NCI-H69 (cell line): Measurements from ENCODE around the gene SETBP1.

Experiments used
- DNase-seq: peaks from one replicate; lab custom pipeline; 2025; lab: John Stamatoyannopoulos, UW

Gene SETBP1

DNA sequence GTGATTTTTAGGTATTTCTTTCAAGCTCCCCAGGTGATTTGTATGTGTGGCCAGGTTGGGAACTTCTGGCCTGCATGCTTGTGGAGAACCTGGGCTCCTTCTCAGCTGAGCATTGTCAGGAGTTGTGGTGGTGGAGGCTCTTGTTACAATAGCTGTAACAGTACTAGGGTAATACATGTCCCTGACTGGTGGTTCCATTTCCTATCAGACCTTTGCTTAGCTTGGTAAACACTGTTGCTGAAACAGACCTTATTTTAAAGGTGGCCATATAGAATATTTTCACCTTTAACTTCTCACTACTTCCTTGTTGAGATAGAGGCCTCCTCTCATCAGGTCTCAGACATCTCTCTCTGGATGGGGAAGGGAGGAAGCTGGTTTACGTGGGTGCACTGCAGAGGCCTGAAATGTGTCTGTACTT lies 79.2 kb downstream of the SETBP1 start:
- DNase-seq = no peak

DNA sequence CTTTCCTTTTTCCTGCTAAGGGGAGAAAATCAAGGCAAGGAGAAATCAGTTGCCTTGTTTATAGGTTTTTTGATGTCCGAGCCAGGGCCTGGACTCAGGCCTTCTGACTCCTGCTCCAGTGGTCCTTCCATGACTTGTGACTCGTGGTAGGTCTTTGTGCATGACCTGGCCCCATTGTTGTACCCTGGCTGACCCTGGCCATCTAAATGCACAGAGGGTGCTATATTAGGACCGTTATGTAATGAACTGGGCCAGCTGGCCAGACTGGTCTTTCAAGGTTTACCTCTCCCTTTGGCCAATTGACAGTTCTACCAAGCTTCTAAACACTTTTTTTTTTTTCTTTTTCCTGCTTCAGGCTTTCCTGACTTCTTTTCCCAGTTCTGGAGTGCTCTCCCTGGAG lies 81.1 kb downstream of the SETBP1 start:
- no peak for DNase-seq

DNA sequence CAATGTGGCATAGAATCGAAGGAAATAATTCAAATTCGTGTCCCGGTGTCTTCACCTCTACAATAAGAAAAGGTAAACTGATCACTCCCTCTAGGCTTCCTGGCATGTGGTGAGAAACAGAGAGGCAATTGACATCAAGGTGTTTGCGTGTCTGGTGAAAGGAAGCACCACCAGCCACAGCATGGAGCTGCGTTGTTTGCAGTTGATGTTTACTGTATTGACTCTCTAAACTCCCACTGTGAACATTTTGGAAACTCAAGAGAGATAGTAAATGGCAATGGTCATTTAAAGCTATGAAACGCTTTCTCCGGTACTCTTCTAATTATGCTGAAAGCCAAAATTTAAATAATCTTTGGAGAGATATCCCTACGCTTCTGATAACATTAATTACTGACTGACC lies 82.6 kb downstream of the SETBP1 start:
- DNase-seq = no peak

DNA sequence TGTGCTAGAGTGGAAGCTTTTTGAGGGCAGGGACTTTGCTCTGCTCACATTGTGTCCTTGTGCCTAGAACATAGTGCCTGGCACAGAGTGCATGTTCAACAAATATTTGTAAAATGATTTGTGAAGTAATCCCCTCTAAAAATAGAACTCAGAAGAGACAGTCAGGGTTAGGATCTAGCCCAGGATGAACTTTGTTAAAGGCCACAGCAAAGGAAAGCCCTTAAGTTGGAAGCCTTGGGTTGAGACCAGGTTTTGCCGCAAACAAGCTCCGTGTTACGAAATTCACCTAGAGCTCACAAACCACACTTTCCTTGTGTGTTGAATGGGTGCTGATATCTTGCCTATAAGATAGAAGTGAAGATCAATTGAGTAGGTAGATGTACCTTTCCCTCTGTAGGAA lies 84.2 kb downstream of the SETBP1 start:
- DNase-seq = no peak

DNA sequence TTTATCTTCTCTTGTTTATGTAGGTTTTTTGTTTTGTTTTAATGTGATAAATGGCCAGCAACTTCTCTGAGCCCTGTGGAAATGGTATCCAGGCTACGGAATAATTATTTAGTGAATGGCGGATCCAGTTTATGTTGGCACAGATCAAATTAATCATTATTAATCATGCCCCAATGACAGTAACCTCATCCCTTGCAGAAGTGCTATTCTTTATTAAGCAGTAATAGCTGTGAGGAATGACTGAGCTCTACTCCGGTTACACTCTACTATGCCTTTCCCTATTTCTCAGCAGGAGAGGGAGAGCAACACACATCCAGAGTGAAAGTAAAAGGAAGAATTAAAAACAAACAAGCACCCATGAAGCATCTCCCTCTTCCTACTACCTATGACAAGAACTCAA lies 84.8 kb downstream of the SETBP1 start:
- DNase-seq = peak; percentile 52

DNA sequence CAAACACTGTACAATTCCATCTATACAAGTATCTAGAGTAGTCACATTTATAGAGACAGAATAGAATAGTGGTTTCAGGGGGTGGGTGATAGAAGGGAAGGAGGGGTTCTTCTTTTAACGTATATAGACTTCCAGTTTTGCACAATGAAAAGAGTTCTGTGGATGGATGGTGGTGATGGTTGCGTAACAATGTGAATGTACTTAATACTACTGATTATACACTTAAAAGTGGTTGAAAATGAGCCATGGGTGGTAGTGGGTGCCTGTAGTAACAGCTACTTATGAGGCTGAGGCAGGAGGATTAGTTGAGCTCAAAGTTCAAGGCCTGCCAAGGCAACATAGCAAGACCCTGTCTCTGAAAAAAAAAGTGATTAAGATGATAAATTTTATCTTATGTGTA lies 85.8 kb downstream of the SETBP1 start:
- DNase-seq = no peak

DNA sequence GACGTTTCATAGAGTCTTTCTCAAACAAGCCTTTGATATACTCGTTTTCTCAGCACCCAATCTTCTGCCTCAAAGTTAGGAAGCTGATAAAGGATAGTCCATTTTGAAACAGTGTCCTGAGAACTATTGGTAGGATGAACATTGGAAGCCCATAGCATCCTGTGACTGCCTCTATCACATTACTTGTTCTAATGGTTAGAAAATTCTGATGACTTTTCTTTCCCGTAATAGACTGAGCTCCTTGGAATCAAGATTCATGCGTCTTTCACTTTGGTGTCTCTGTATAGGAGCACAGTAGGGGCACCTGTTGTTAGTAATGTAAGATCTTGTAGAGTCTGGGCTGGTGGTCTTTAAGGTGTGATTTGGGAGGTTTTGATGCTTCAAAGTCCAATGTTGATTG lies 87.1 kb downstream of the SETBP1 start:
- DNase-seq = no peak

DNA sequence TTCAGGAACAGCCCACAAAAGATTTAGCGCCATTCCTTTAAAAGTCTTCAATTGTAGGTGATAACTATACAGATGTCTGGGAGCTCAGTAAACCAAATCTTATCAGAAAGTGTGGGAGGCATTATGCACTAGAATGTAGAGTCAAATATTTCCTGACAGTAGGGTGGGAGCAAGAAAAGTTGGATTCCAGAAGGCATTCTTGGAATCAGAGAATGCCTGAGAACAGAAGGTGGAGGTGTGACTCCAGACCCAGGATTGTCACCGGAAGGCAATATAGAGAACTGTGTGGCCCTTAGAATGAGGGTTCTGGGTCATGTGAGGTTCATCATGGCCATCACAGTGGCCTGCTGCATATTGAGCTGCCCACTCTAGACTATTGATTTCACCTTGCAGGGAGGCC lies 90.0 kb downstream of the SETBP1 start:
- DNase-seq = no peak

DNA sequence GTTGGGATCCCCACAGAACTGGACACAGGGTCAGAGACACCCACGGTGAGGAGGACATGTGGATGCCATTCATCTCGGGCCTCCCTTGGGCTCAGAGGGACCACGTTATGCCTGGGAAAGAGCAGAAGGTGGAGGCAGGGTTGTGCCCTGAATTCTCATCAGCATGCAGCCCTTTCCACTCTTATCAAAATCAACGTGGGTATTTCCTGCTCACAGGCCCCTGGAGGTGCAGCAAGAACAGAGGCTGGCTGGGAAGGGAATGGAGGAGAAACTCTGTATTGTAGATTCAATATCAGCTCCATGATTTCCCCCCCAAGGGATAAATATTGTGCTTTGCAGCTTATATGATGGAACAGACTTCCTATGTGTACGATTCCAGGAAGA lies 90.9 kb downstream of the SETBP1 start:
- no peak for DNase-seq

DNA sequence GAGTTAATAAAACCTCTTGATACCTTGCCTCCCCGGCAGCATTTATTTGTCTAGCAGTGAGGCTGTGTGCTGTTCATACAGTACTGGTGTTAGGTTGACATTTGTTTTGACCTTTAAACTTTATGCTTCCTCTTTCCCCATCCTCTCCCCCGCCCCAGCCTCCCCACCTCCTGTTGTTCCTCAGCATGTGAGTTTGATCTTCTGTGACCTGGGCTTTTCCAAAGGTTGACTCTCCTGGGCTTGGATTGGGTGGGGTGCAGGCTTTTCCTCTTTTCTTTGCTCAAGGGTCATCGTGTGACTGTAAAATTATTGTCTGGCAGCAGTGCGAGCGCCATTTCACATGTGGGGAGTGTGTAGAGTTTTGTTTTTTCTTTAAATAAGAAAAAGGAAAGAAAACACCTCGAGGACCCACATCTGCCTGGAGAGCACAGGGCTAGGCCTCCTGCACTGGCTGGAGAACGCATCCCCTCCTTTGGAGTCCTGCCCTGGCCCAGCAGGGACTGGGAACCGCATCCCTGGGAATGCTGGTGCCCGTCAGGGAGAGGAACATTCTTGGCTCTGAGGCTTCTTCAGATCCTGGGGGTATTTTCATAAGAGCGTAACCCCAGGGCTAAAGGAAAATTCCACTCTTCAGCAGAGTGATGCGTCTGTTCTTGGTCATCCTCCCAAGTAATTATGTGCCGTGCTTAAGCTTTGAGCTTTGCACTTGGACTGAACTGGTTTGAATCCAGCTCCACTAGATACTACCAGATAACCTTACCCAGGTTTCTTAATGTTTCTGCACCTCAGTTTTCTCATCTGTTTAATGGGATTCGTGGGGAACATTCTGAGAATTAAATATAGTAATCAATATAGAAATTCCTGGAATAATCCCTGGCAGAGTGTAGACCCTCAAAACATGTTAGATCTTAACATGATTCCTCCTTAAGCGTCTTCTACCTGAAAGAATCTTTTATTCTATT lies 91.5 kb downstream of the SETBP1 start:
- peak; percentile 86 for DNase-seq

DNA sequence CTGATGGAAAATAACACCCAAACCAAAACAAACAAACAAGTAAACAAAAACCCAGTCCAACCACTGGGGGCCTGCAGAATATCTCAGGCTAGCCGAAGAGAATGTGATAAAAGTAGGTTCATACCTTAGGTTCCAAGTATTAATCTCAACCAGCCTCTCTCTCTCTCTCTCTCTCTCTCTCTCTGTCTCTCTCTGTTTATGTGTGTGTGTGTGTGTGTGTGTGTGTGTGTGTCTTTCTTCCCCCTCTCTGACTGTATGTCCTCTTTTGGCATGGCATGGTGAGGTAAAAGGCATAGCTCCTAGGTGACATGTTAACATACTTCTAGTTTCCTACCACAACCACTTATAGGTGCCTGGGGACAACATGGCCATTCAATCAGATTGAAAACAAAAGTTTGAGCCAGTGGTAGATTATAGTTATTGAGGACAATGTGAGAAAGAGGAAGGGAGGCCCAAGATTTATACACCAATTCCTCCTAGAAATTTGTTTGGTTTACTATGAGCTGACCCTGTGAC lies 93.0 kb downstream of the SETBP1 start:
- DNase-seq = no peak

DNA sequence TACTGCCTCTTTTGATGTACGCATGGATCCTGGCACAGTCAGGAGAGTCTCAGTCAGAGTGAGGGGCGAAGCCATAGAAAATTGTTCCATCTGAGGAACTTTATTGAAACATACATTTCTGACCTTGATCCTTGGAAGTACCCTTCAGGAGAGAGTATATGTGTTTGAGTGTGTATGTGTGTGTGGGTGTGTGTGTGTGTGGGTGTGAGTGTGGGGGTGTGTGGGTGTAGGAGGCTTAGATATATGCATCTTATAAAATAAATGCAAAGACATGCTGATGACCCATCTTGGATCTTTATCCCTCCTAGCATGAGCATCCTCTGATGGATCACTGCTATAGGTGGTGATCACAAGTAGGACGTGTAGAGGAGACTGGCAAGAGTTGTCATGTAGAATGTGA lies 93.5 kb downstream of the SETBP1 start:
- DNase-seq = no peak

DNA sequence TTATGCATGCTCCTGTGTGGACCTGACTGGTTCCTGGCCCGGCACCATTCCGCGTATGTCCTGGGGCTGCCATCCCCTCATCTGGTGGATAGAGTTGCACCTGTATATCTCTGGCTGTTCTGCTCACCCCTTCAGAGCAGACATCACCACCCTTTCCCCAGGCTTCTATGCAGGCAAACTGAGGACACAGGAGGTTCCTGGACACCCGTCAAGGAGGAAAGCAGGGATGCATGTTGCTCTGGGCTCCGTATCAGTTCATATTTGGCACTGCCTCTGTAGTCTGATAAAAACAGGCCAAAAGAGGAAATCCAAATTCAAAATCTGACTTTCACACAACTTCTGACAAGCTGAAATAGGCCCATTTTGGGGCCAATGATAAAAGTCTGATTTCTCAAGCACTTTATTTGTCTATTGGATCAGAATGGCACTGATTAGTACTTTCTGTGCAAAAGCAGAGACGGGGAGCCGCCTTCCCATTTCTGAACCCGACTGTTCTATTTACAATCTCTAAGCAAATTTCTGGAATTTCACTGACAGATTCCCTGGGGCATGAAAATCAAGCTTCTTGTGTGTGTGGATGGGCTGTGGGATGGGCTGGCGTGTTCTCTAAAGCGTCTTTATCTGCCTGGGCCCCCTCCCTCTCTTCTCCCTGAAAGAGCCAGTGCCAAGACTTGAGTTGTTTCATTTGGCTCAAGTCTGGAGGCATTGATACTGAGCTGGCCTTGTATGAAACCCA lies 96.9 kb downstream of the SETBP1 start:
- DNase-seq = peak; percentile 39

DNA sequence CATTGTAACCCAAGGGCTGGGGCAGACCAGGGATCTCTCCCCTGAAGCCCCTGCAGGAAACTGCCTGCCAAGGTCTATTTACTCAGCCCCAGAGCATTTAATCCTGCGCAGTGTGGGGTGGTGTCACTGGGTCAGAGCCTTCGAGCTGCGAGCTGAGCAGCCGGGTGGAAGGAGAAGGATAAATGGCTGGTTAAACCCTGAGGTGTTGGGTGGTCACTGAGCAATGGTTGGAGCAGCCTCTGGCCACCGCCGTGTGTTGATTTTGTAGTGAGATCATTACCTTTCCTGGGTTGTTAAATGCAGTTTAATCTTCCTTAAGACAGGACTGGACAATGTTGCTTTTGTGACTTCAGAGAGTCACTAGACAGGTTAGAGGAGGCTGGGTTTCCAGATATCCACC lies 98.1 kb downstream of the SETBP1 start:
- peak; percentile 98 for DNase-seq

DNA sequence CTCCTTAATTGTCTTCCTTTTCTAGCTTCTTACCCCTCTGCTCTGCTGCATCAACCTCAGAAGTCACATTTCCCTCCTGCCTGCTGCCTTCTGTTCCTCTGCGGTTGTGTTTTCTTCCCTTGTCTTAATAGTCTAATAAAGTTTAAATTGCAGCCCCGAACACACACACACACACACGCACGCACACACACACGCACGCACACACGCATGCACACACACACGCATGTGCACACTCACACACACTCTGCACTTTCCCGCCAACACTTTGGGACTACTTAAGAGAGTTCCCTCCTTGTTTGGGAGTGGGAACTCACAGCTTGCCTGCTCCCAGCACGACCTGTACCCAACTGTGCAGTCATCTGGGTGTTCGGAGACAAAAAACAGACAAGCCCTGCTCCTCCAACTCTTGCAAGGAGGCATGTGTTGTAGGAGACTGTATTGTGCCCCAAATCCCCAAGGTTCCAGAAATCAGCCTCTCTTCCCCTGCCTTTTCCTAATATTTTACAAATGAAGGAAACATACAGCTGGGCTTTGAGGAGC lies 99.1 kb downstream of the SETBP1 start:
- peak; percentile 42 for DNase-seq

DNA sequence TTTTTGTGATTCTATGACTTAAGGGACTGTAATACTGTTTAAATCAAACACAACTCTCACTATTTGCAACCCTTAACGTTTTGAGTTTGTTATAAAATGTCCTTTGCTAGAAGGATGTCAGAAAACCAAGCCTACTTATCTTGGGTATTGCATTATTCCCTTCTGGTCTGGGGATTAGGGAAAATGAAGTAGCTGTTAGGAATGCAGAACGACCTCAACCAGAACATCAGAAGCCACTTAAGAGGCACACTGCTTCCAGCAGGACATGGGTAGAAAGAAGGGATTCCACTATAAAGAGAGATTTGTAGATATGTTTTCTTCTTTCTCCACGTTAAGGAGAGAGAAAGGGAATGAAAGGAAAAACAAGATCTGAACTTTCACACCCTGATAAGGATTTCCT lies 101.2 kb downstream of the SETBP1 start:
- no peak for DNase-seq

DNA sequence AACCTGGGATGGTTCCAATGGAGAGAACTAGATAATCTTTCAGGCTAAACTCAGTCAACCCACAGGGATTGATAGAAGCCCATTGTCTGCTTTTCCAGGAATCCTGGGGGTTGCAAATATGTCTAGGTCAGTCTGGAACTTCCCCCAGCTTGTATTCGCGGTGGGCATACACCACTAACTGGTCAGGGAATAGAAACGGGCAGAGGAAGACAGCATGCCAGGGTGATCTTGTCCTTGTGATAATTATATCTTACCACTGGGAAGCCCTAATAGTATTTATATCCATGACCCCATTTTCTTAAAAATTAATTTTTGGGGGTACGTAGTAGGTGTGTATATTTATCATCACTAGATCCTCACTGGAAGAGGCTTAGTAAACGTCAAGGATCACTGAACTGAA lies 101.9 kb downstream of the SETBP1 start:
- no peak for DNase-seq

DNA sequence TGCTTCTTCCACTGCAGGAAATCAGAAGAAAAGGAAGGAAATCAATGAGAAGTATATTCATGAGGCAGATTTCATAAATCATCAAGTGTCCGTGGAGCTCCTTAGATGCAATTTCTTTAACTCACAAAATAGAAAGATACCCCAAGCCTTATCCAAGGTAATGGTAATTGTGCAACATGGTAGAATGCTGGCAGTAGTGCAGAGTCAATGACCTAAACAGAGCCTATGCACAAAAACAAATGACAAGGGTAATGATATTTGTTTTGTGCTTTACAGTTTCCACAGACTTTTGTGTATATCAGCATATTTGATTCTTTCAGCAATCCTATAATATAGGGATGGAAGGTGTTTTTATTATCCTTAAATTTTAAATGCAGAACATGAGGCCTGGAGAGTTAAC lies 102.7 kb downstream of the SETBP1 start:
- DNase-seq = no peak

DNA sequence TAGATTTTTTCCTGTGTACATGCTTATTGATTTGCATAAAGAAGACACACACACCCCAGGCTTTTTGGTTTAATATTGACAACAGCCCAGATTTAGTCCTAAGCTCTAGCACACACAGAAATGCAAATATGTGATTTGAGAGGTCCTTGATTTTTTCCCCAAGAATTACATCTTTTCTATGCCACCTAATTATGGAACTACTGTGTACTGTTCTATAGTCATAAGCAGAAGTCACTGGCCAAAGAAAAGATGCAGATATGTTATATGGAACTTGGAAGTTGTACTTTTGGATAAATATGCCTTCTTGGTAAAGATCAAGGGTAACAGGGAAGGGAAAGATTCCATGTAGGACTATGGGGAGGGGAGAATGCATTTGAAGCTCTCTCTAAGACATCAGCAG lies 105.6 kb downstream of the SETBP1 start:
- DNase-seq = no peak

DNA sequence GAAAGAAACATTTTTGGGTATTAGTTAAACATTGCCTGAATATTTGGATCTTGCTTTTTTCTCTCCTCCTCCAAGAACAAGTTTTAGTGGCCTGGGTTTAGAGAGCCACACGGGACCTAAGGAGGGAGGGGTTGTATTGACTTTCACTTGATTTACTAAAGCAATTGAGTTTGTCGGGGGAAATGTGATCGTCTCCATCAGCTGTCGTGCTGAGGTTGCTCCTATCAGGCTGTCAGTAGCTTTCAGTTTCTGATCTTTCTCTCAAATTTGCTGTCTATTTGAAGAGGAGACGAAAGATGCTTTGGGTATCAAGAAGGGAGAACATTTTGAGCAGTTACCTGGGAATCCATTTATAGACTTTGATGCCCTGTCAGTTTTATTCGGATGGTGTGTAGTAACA lies 106.0 kb downstream of the SETBP1 start:
- peak; percentile 44 for DNase-seq

DNA sequence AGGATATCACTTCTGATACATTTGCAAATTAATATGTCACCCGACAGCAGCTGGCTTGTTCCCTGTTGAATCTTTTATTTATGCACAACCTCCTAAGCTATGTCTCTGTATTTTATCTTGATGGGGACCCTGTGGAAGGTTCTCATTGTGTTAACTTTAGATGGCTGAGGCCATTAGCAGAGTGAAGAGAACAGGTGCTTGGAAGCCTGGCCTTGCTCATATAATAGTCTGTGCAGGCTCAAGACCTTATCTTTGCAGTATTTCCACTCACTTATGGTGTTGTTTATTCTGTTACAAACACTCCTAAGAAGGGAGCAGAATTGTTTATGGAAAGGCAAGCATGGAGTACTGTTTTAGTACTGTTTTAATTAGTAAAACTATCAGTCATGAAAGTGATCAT lies 107.6 kb downstream of the SETBP1 start:
- peak; percentile 39 for DNase-seq

DNA sequence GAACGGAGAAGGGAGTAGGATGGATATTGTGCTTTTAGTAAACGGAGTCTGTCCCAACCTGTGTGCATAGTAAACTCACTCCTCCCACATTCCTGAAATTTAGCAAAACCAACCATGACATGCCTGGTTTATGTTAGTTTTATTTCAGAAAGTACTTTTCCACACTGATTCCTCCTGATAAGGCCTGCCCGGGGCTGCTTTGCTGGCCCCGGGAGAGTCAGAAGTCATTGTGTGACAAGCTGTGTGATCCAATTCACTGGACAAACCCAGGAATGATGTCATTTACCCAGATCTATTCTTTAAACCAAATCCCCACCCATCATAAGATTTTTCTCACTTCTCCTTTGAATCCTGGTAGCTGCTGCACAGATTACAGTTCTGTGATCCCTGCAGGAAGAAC lies 109.0 kb downstream of the SETBP1 start:
- DNase-seq = peak; percentile 55

DNA sequence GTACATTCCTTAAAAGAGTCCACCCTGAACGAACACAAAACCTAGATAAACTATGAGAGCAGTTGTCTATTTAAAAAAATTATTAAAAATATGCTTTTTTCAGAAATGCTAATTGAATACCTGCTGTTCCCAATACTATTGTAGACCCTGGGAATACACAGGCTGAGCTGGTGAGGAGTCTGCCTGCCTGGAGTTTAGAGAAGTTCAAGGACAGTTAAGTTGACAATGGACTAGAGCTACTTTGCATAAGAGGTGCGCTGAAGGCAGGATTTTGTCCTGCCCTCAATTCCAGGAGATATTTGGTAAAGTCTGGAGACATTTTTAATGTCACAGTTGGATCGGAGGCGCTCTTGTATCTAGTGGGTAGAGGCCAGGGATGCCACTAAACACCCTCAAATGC lies 110.2 kb downstream of the SETBP1 start:
- no peak for DNase-seq
